HG02840 (cell line): ENCODE data around the gene TEKT3.

Experiments
- ATAC-seq: cut with Tn5 transposase; IDR thresholded peaks from one replicate; pipeline ENCODE4 v1.9.1; 2021; ENCODE audit warnings: mild to moderate bottlenecking, moderate library complexity, moderate number of reproducible peaks; ENCODE audit not compliant: unreplicated experiment, low FRiP score

TEKT3 gene

DNA sequence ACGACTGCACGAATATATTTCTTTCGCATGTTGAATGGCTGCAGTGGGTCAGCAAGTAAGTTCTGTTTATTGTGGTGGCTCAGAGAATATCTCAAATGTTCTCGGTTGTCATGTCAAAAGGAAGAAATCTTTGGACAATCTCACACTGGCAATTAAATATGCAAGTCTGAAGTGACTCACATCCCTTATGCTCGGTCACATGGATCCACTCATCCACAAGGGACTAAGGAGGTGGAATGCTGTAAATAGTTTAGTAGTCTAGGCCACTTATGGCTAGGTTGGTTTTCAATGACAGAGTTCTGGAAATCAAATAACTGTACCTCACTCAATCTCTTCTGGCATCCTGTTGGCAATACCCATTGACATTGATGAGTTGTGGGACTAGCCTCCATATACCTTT lies 43.2 kb downstream of the TEKT3 start:
- ATAC-seq: no peak

DNA sequence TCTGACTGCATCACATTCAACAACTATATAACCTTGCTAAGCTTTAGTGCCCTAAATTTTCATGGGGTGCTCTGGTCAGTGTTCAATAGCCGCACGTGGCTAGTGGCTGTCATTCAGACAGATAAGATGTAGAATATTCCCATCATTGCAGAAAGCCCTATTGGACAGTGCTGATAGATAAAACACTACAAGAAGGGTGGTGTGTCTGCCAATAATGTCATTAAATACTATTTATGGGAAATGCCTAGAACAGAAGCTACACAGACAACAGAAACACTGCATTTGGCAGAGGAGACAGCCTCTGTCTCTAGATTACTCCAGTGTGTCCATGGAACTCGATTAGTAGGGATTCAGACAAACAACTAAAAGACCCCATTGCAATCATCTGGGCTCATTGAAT lies 47.8 kb downstream of the TEKT3 start:
- ATAC-seq: no peak

DNA sequence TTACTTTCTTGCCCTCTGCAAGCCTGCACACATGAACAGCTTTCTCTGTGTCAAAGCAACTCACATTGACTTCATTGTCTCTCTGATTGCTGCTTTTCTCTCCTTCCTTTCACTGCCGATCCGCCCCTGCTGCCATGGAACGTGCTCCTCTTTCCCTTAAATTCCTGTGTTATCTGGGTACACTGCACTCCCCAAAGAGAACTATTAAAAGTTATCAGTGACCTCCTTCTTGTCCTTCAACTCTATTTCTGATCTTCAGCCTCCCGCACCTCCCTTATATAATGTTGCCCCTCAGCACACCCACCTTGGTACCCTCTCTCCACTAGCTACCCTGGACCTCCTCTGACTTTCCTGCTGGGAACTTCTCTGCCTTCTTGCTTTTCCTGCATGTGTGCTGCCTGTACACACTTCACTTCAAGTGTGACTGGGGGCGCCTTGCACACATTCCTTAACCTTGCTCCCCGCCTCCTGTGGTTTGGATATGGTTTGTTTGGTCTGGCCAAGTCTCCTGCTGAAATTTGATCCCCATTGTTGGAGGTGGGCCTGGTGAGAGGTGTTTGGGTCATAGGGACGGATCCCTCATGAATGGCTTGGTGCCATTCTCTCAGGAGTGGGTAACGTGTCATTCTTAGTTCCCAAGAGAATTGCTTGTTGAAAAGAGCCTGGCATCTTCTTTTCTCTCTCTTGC lies 49.6 kb downstream of the TEKT3 start:
- ATAC-seq: no peak

DNA sequence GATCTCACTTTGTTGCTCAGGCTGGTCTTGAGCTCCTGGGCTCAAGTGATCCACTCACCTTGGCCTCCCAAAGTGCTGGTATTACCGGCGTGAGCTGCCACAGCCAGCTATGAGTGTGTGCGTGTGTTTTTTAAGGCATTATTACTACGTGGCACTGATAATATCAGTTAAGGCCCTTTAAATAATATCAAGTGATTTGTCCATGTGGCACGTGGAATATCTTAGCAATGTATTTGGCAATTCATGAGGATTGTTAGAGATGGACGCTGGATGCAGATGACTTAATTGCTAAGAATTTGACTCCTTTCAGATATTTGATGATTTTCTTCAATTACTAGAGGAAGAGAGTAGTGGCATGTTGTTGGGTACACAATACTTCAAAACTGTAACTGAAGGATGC lies 50.8 kb downstream of the TEKT3 start:
- ATAC-seq: no peak

DNA sequence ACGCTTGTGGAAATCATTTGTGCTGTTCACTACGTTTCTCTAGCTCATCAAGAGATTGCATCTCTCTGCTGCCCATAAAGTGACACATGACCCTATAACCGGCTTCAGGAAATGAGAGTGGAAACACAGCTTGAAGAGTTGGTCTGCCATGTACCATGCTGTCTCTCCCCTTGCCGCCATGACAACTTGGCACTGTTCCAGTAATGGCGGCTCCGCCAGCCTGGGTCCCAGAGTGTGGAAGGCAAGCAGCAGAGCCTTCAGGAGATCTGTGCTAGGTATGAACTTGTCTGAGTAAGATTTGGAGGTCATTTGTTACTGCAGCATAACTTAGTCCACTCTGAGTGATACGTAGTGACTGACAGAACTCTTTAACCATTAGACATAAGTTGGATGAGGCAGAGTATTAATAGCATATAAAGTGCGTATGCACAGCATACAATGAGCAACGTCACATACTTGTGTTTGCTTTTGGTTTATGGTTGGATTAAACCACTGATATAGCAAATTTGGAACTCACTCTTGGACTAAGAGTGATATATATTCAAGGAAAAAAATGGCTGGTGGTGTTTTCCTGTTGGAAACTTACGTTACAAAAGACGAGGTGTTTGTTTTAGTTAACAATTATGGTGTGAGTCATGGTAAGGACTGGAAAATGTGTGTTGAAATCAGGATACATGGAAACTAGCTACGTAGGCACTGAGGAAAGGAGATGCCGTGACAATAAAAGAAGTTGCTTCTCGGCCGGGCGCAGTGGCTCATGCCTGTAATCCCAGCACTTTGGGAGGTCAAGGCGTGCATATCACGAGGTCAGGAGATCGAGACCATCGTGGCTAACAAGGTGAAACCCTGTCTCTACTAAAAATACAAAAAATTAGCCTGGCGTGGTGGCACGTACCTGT lies 51.9 kb downstream of the TEKT3 start:
- ATAC-seq: no peak

DNA sequence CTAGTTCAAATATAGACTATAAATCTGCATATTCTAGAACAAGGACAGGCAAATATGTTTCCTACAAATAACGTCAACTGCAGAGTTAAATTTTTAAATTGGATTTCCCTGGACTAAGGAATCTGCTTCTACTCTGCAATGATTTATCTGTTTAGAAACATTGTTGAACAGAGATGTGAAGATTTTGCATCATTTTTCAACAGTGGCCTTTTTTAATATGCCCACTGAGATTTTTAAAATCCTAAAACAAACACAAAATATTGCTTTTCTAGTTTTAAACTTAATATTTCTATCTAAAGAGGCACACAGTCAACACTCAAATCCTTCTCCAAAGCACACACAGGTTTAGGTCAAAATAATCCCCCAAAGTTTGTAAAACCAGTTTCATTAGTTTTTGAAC lies 52.5 kb downstream of the TEKT3 start:
- ATAC-seq: no peak

DNA sequence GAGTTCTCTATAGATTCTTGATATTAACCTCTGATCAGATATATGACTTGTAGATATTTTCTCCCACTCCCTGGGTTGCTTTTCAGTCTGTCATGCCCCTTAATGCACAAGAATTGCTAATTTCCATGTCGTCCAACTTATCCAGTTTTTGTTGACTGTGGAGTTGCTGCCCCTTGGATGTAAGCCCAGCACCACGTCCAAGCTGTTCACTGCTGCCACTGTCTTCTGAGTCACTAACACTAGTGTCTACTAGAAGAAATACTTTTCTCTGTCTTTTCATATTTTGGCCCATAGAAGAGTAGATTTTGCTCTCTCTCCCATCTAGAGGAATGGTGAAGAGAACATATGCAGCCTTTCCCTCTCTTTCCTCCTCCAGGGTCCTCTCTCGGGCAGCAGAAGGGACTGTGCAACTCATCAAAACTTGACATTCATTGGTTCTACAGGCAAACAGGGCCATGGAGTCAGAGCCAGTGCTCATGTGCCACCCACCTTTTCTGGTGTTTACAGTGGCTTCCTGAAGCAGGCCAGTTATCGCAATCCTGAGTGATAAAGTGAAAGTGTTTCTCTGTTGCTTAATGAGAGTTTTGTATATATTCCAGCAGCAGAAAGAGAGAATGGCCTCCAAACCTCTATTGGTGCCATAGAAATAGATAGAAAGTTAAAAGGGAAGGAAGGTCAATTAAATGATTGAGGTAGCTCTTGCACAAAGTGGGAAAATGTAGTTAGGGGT lies 53.7 kb downstream of the TEKT3 start:
- no peak for ATAC-seq

DNA sequence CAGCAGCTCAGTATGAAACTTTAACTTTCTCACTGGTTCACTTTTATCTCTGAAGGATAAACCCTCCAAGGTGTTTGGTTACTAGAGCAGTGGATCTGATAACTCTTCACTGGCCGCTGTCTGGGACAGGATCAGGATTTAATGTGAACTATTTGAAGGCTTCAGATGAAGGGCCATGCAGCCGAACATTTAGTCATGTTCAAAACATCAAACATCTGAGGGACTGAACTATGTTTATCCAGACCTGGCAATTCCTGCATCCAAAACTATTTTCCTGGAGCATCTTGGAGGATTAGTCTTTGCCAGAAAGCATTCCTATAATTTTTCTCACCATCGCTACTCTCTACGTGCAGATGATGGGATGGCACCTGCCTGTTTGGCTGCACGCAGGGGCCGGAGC lies 55.9 kb downstream of the TEKT3 start:
- ATAC-seq: no peak

DNA sequence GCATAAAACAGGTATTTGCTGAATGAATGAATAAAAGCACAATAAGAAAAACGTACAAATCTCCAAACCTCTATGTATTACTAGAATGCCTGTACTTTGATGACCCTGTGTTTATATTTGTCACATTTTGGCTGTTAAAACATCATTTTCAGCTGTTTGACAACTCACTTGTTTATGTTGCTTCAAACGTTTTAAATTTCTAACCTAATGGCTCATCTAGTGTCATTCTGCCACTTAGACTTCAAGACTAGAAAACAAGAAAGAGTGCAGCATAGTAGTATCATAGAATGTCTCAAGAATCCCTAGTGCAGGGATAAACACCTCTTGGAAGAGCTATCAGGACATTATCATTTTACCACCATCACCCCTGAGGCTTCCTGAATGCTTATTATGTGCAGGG lies 56.9 kb downstream of the TEKT3 start:
- no peak for ATAC-seq

DNA sequence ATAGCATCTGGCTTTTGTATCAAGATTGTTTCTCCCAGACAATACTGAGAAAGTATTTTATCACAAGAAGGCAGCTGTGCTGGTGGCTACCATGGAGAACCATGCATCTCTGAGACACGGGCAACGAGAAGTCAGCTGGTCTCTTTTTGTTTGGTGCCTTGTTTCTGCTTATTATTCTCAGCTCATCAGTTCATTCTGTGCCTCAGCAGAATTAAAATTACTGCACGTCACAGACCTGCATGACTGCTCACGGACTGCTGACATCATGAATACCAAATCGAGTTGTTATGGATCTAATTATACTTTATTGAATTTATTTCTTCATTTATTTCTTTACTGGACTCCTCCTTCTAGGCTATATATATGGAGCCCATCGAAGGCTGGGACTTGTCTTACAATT lies 57.3 kb downstream of the TEKT3 start:
- ATAC-seq: no peak

DNA sequence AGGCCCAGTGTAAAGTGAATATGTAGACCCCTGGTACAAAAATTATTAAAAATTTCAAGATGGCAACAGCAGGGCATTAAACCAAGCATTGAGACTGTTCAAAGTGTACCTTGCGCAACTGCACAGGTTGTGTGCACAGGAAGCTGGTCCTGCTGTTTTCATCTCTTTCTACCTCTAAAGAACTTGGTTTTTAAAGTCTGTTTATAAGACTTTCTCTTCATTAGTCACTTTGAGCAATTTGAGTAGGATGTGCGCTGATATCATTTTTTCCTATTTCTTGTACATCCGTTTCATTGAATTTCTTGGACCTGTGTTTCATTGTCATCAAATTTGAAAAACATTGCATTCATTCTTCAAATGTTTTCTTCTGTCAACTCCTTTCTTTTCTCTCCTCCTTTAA lies 59.5 kb downstream of the TEKT3 start:
- no peak for ATAC-seq

DNA sequence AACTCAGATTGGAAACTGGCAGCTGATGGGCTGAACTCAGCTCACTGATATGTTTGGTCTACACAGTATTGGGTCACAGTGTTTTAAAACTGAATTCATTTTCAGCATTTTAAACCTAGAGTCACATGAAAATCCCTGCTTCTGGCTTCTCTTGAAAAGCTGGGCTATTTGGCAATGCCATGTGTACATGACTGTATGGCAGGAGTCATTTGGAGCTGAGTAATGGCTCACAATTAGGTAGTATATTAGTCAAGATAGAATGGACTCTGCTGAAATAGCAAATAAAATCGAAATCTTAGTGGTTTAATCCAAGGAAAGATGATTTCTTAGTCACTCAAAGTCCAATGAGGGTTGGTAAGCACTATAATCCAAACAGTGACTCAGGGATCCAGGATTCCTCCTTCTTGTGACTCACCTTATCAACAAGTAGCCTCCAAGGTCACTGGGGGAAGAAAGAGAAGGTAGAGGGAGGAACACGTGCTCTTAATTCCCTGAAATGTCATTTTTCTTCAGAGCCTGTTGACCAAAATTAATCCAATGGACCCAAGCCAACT lies 62.4 kb downstream of the TEKT3 start:
- no peak for ATAC-seq

DNA sequence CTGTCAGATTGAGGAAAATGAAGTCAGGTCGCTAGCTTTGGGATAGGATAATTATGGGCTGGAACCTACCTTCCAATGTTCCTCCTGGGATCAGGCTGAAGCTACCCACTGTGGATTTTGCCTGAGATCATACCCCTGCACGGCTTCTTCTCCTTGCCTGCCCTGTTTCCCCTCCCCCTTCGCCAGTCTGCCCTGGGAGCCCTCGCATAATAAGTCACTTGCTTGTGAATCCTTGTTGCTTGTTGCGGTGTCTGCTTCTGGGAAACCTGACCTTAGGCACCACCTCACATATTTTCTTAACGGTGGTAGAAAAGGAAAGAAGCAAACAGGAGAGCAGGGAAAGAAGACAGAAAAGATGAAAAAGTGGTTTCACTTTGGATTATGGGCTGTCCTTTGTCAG lies 63.0 kb downstream of the TEKT3 start:
- ATAC-seq: no peak

DNA sequence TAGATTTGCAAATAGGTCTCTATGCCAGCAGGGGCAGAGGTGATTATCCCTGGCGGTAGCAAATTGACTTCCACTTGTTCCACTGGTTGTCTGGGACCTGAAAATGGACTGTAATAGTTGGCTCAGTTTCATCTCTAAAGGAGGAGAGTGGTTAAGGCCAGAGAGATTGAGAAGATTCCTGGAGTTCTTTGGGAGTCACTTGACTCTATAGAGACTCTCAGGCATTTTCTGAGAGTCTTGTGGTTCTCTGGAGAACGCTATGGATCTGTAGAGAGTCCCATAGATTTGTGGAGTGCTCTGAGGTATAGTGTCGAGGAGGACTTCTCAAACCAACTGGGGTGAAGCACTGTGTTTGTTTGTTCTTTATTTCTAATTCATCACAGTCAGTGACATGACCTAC lies 67.4 kb downstream of the TEKT3 start:
- ATAC-seq: no peak

DNA sequence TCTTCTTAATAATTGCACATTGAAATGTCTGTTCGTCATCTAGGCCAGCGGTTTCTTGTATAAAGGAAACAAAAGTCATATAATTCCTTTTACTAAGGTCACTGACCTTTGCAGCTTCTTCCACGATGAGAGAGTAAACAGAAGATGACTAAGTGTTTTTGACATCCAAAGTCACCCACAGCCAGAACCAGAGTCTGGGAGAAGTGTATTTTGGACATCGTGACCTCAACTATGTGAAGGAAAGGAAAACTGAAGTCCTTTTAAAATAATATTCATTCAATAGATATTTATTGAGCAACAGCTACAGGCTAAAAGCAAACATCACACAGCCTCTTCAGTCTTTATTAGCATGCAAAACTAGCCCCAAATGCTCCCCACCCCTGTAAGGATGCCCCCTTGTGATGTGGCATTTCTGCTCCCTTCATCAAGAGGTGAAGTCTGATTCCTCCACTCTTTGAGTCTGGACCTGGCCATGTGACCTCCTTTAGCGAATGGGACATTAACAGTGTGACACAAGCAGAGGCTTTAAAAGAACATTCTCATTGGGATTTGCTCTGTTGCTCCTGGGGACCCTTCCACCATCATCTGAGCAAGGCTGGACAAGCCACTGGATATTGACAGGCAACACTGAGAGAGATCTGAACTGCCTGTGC lies 68.1 kb downstream of the TEKT3 start:
- no peak for ATAC-seq

DNA sequence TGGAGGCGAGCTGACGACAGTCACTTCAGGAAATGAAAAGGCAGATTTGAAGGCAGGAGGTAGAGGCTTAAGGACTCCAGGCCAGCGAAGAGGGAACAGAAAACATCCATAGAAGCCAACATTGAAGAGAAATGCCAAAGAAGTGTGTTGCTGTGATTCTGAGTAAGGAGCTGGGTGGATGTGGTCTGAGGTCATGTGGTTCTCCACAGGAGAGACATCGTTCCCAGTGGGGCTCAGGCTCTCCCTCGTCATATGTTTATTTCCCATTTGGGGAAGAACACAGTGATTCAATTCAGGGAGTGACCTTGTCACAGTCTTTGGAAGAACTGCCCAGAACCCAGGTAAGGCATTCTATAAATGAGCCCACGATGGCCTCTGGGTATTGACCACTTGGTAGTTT lies 69.7 kb downstream of the TEKT3 start:
- no peak for ATAC-seq

DNA sequence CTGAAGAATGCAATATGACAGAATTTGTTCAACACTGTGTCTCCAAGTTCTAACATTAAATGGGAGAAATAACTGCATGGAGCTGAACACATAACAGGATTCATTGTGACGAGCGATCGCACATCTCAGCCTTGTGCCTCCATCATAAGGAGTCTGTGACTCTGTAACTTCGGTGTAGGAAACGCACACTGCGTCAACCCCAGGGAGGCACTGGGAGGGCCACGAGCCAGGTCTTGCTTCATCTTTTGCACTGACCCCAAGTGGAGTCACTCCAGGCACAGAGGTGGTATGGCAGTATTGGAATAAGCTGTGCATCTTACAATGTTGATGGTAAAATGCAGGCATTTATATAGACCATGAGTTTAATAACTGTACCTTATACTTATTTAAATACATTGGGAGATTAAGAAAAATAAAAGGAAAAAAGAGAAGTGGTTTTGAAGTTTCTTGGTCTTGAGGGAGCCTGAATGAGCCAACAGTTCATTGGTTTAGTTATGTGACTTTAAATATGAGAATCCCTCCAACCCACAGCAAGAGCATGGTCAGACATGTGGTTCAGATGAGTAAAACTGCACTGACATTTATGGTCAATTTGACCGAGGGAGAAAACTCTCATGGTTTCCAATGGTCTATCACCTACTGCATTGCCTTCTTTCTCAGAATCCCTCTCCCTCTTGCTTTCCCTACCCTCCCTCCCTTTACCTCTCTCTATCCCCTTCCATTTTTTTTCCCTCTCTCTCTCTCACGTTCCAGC lies 70.6 kb downstream of the TEKT3 start:
- ATAC-seq: no peak

DNA sequence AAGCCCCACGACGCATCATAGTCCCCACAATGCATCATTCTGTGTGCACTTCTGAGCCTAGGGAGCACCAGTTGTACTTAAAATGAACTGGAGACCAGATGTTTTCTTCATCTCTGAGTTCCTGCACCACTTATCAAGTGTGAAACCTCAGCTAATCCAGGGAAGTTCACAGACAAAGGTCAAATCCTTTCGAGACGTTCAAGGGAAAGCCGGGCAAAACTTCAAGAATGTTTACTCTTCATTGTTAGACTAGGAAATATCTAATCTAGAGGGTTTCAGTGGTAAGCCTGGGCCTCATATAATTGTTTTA lies 71.7 kb downstream of the TEKT3 start:
- no peak for ATAC-seq

DNA sequence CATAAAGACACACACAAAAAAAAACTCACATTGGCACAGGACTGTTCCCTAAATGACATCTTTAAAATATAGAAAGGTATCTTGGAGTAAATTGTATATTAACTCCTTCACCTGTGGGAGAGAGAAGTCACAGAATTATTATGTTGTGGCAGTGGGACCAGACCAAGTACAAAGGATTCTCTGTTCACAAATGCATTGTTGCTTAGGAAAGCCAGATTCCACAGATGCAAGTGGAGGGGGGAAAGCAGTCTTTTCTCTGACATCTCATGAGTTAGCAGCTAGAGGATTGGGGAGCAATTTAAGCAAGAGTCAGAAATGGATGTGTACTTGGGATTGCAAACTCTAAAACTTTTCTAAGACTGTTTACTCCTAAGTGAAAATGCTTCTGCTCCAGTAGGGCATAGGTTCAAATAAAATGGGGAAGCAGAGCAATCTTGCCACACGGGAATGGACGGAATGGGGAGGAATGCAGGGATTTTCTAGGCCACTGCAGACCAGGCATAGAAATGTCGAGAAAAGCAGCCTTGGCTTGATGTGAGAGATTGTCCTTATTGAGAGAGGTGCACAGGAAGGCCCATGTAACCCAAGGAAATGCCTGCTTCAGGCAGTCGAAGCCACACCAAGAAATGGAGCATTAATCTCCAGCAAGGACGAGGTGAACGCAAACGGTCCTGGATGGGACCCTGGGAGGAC lies 72.2 kb downstream of the TEKT3 start:
- no peak for ATAC-seq
